ENCODE measurements around the gene ITPKC. TPM values are rescaled to one million over a fixed set of nuclear protein-coding genes. Genes with fewer than 3 reads are reported as not detected.

ITPKC gene
- total and polyA plus RNA-seq, 2 experiments from 2014 or later = 5.3 to 12.6 TPM

DNA sequence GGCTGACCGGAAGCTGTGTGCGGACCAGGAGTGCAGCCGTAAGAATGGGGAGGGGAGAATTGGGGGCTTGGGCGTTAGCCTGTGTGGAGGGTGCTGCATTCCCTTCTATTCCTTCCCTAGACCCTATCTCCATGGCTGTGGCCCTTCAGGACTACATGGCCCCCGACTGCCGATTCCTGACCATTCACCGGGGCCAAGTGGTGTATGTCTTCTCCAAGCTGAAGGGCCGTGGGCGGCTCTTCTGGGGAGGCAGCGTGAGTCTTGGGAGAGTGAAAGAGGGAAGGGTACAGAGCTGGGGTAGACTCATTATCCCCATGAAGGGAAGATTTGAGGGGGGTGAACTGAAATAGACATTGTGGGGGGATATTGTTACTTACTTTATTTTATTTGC lies 58.7 kb downstream of the ITPKC start:
- Histone ChIP-seq H3K79me2 (replicated peaks; ENCODE audit: insufficient read depth) (peaks cover 5% of the 10 kb centered on the region), H3K36me3 (ENCODE audit: insufficient read depth) (no peaks in the 10 kb centered on the region), H2AFZ (no peak overlapping the region), H3K27ac (ENCODE audit: low read depth) (no peak overlapping the region), H3K27me3 (ENCODE audit: insufficient read depth) (no peaks in the 10 kb centered on the region), H3K4me1 (ENCODE audit: insufficient read depth) (peaks cover 11% of the 10 kb centered on the region), H4K20me1 (replicated peaks; ENCODE audit: insufficient read depth) (no peaks in the 10 kb centered on the region), H3K4me2 (no peak overlapping the region), H3K9me2 (ENCODE audit: insufficient read depth) (no peaks in the 10 kb centered on the region), H3F3A (replicated peaks; ENCODE audit: low read depth) (peaks cover 5% of the 10 kb centered on the region; the same call in 1 of the 2 replicates), H3K4me3 (no peak overlapping the region)
- peaks cover 20% of the 10 kb centered on the region for H3K4me1 Mint-ChIP-seq
- H3K36me3 Mint-ChIP-seq (ENCODE audit: low read depth) = peaks cover 9% of the 10 kb centered on the region; the same call in 2 of the 3 replicates
- H3K9me3 Mint-ChIP-seq = peaks cover 7% of the 10 kb centered on the region
- peak overlapping the region; percentile 72 for H3K27ac Mint-ChIP-seq
- H3K27me3 Mint-ChIP-seq (ENCODE audit: insufficient read depth, low read depth, poor library complexity) = peaks cover 15% of the 10 kb centered on the region
- DNase-seq (ENCODE audit: low spot score) = no peak
- no peak for ATAC-seq
- no peak overlapping the region for H3K4me3 Mint-ChIP-seq
- TF ChIP-seq EZH2 (IDR thresholded peaks at IDR 0.05; ENCODE audit: low read depth, unreplicated experiment) = no peak
- TF ChIP-seq EZH2phosphoT487 (IDR thresholded peaks at IDR 0.05; ENCODE audit: unreplicated experiment) = no peak
- TF ChIP-seq, protein P1, sequence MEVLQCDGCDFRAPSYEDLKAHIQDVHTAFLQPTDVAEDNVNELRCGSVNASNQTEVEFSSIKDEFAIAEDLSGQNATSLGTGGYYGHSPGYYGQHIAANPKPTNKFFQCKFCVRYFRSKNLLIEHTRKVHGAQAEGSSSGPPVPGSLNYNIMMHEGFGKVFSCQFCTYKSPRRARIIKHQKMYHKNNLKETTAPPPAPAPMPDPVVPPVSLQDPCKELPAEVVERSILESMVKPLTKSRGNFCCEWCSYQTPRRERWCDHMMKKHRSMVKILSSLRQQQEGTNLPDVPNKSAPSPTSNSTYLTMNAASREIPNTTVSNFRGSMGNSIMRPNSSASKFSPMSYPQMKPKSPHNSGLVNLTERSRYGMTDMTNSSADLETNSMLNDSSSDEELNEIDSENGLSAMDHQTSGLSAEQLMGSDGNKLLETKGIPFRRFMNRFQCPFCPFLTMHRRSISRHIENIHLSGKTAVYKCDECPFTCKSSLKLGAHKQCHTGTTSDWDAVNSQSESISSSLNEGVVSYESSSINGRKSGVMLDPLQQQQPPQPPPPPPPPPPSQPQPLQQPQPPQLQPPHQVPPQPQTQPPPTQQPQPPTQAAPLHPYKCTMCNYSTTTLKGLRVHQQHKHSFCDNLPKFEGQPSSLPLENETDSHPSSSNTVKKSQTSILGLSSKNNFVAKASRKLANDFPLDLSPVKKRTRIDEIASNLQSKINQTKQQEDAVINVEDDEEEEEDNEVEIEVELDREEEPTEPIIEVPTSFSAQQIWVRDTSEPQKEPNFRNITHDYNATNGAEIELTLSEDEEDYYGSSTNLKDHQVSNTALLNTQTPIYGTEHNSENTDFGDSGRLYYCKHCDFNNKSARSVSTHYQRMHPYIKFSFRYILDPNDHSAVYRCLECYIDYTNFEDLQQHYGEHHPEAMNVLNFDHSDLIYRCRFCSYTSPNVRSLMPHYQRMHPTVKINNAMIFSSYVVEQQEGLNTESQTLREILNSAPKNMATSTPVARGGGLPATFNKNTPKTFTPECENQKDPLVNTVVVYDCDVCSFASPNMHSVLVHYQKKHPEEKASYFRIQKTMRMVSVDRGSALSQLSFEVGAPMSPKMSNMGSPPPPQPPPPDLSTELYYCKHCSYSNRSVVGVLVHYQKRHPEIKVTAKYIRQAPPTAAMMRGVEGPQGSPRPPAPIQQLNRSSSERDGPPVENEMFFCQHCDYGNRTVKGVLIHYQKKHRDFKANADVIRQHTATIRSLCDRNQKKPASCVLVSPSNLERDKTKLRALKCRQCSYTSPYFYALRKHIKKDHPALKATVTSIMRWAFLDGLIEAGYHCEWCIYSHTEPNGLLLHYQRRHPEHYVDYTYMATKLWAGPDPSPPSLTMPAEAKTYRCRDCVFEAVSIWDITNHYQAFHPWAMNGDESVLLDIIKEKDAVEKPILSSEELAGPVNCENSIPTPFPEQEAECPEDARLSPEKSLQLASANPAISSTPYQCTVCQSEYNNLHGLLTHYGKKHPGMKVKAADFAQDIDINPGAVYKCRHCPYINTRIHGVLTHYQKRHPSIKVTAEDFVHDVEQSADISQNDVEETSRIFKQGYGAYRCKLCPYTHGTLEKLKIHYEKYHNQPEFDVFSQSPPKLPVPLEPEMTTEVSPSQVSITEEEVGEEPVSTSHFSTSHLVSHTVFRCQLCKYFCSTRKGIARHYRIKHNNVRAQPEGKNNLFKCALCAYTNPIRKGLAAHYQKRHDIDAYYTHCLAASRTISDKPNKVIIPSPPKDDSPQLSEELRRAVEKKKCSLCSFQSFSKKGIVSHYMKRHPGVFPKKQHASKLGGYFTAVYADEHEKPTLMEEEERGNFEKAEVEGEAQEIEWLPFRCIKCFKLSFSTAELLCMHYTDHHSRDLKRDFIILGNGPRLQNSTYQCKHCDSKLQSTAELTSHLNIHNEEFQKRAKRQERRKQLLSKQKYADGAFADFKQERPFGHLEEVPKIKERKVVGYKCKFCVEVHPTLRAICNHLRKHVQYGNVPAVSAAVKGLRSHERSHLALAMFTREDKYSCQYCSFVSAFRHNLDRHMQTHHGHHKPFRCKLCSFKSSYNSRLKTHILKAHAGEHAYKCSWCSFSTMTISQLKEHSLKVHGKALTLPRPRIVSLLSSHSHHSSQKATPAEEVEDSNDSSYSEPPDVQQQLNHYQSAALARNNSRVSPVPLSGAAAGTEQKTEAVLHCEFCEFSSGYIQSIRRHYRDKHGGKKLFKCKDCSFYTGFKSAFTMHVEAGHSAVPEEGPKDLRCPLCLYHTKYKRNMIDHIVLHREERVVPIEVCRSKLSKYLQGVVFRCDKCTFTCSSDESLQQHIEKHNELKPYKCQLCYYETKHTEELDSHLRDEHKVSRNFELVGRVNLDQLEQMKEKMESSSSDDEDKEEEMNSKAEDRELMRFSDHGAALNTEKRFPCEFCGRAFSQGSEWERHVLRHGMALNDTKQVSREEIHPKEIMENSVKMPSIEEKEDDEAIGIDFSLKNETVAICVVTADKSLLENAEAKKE (CRISPR knock-in tag; IDR thresholded peaks at IDR 0.05) = no peak
- TF ChIP-seq, protein P2, sequence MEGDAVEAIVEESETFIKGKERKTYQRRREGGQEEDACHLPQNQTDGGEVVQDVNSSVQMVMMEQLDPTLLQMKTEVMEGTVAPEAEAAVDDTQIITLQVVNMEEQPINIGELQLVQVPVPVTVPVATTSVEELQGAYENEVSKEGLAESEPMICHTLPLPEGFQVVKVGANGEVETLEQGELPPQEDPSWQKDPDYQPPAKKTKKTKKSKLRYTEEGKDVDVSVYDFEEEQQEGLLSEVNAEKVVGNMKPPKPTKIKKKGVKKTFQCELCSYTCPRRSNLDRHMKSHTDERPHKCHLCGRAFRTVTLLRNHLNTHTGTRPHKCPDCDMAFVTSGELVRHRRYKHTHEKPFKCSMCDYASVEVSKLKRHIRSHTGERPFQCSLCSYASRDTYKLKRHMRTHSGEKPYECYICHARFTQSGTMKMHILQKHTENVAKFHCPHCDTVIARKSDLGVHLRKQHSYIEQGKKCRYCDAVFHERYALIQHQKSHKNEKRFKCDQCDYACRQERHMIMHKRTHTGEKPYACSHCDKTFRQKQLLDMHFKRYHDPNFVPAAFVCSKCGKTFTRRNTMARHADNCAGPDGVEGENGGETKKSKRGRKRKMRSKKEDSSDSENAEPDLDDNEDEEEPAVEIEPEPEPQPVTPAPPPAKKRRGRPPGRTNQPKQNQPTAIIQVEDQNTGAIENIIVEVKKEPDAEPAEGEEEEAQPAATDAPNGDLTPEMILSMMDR (conservative IDR thresholded peaks at IDR 0.05; ENCODE audit: low read depth in 2 of 2) = no peak
- no peak for TF ChIP-seq POLR2AphosphoS5 (IDR thresholded peaks at IDR 0.05; ENCODE audit: low read depth)
- no peak for TF ChIP-seq STAT1 (IDR thresholded peaks at IDR 0.05; ENCODE audit: unreplicated experiment)
- no peak for TF ChIP-seq ZNF331 (CRISPR knock-in tag; IDR thresholded peaks at IDR 0.05; ENCODE audit: low read depth)
- no peak for TF ChIP-seq JUNB (IDR thresholded peaks at IDR 0.05; ENCODE audit: unreplicated experiment)
- no peak for TF ChIP-seq CREB1 (CRISPR knock-in tag; IDR thresholded peaks at IDR 0.05; ENCODE audit: low read depth)
- TF ChIP-seq ZNF114 (CRISPR knock-in tag; IDR thresholded peaks at IDR 0.05) = no peak
- no peak for TF ChIP-seq NANOG (IDR thresholded peaks at IDR 0.05; ENCODE audit: borderline replicate concordance)

All from GM23338 (cell line).